Esophagus squamous epithelium (tissue), 4 donors: ENCODE results near the gene UBASH3A.

Source experiments
- CTCF ChIP-seq, 6 experiments: fragments of 450-650 bp in 4 of 6; fragments of 200-600 bp in 2 of 6; sonication (generic) in 2 of 6; IDR thresholded peaks; one replicate each; pipeline ENCODE4 v1.5.1; 2016 to 2019; ENCODE audit warnings: antibody characterized with exemption in 6 of 6, mild to moderate bottlenecking in 4 of 6, moderate library complexity in 4 of 6
- POLR2A ChIP-seq, 4 donors: fragments of 450-650 bp; IDR thresholded peaks; one replicate each; pipeline ENCODE4 v1.6.1; 2017; ENCODE audit warnings: antibody characterized with exemption in 4 of 4, mild to moderate bottlenecking in 4 of 4, moderate library complexity in 3 of 4

- TF ChIP-seq CTCF (IDR thresholded peaks at IDR 0.05), result no peak
- TF ChIP-seq POLR2A (IDR thresholded peaks at IDR 0.05), result no peak
Observed at GRCh38 chr21:42406201-42406621, 2.5 kb downstream of the UBASH3A start.
